ENCODE measurements around the gene MLH1.

Gene MLH1

GRCh38 chr3:36981006-36981405 is 12.3 kb upstream of the MLH1 start:
- DNase-seq = no peak

- DNase-seq = no peak
Observed at GRCh38 chr3:36988356-36988755, 5.0 kb upstream of the MLH1 start.

- DNase-seq = no peak
Observed at GRCh38 chr3:36989005-36989404, 4.3 kb upstream of the MLH1 start.

DNA sequence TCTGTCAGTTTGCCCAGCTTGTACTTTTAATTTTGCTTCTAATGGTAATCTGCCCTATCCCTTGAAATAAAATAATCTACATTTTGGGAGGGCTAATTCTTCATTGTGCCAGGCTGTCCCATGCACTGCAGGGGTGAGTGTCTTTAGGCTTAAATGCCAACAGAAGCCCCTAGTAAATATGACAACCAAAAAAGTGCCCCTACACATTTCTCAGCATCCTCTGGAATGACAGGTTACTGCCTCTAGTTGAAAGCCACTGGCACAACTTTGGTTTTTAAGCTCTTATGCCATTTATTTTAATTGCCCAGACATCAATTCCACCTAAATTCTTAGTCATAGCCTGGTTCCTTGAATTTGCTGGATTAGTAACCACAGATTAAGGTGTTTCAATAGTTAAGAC is 3.8 kb upstream of the MLH1 start:
- no peak for DNase-seq

- DNase-seq = no peak
Observed at GRCh38 chr3:36991147-36991546, 2.2 kb upstream of the MLH1 start.

- DNase-seq = no peak
Observed at GRCh38 chr3:36991923-36992805, 1.2 kb upstream of the MLH1 start.

GRCh38 chr3:36992806-36993325 is 452 bp upstream of the MLH1 start, which contains the start of gene EPM2AIP1:
Gene EPM2AIP1, minus strand, starts transcription at chr3:36993131. Its CDS starts 54 bp downstream, at chr3:36993077.
- no peak for DNase-seq

DNA sequence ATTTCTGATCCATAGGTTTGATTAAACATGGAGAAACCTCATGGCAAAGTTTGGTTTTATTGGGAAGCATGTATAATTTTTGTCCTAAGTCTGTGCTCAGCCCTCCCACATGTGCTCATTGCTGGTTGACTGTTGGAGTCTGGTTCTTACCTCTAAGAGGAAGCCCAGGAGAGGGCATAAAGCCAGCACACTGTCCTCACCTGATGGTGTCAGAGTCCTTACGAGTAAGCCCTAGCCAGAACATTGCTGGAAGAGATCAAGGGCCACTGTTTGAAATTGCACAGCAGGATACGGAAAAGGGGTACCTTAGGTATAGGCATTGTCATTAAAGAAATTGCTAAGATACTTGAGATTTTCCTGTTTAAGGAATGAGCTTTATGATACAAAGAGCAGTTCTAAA is 21.3 kb downstream of the MLH1 start:
- DNase-seq = no peak

GRCh38 chr3:37015642-37016041 is 22.3 kb downstream of the MLH1 start:
- DNase-seq = no peak

DNA sequence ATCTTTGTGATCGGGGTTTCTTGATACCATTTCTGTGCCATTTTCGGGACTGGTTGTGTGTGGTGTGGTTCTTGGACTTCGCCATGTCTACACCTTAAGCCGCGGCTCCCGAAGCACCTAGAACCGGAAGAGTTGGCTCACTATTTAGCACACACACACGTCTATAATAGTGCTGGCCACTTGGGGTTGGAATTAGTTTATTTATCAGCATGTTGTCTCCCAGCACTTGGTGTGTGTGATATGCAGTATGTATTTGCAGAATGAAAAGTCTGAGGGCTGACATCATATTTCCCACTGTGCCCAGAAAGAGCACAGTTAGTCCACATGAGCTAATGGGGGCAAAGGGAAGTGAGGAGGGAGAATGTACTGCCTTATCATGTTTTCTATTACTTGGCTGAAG is 23.6 kb downstream of the MLH1 start:
- DNase-seq = no peak

DNA sequence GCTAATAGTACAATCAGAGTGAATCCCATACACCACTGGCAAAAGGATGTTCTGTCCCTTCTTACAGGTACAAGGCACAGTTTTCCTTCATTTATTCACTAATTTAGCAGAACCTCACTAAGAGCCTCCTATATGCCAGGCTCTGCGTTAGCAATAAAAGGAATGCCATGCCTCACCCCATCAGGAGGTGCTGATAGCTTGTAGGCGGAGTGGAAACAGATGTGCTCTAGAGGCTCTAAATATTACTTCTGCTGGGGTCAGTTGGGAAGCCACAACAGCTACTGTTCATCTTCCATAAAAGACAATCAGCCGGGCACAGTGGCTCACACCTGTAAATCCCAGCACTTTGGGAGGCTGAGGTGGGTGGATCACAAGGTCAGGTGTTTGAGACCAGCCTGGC is 24.4 kb downstream of the MLH1 start:
- DNase-seq = no peak

DNA sequence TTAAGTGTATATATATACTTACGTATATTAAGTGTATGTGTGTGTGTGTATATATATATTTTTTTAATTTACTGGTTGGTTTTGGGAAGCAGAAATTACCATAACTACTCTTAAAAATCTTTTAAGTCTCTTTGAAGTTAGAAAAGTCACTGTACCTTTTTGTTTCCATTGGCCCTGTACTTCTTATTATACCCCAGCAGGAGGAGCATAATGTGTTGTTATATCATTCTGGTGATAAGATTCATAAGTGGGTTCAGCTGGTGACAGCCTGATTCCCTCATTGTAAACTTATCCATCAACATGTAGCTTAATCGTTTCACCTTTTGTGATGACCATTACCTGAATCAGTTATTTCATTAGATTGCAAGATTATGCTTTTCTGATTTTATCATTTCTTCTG is 30.8 kb downstream of the MLH1 start:
- DNase-seq = no peak

- DNase-seq = no peak
Observed at GRCh38 chr3:37024820-37025405, 31.6 kb downstream of the MLH1 start.

- DNase-seq = no peak
Observed at GRCh38 chr3:37025561-37026335, 32.4 kb downstream of the MLH1 start.

- no peak for DNase-seq
Observed at GRCh38 chr3:37026851-37027250, 33.5 kb downstream of the MLH1 start.

GRCh38 chr3:37028329-37028728 is 35.0 kb downstream of the MLH1 start:
- no peak for DNase-seq

GRCh38 chr3:37029111-37029510 is 35.8 kb downstream of the MLH1 start:
- no peak for DNase-seq

DNA sequence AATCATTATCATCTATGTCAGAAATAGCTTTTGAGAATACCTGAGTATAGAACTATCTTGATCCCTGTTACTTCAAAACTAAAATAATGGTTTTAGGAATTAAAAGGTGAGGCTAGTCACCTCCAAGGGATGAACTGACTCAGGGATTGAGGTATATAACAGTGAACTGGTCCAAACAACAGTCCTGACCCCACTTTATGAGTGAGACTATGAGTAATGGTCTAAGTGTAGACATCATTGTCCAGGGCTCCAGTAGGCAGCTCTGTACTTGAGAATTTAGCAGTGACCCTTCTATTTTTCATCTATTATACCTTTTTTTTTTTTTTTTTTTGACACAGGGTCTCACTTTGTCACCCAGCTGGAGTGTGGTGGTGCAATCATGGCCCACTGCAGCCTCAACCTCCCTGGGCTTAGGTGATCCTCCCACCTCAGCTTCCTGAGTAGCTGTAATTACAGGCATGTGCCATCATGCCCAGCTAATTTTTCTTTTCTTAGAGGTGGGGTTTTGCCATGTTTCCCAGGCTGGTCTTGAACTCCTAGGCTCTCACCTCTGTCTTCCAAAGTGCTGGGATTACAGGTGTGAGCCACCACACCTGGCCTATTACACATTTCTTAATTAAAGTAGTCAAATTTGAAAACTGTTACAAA is 36.3 kb downstream of the MLH1 start:
- no peak for DNase-seq

DNA sequence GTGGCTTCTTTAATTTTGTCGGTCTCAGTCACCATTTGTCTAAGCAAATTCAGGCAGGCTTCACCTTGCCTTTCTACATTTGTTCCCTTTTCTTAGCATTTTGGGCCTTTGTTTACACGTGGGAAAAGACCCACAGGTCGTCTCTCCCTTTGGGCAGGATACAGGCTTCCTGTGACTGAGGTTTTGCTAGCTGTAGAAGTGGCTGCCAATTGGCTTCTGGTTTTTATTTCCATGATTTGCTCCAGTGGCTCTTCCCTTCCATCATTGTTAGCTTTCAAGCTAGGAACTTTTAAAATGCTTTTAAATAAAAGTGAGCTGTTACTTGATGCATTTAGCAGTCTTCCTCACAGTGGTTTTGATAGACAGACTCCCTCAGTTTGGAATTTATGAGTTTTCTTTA is 37.3 kb downstream of the MLH1 start:
- no peak for DNase-seq

GRCh38 chr3:37031096-37031682 is 37.9 kb downstream of the MLH1 start:
- DNase-seq = no peak

GRCh38 chr3:37032961-37033360 is 39.6 kb downstream of the MLH1 start:
- no peak for DNase-seq

DNA sequence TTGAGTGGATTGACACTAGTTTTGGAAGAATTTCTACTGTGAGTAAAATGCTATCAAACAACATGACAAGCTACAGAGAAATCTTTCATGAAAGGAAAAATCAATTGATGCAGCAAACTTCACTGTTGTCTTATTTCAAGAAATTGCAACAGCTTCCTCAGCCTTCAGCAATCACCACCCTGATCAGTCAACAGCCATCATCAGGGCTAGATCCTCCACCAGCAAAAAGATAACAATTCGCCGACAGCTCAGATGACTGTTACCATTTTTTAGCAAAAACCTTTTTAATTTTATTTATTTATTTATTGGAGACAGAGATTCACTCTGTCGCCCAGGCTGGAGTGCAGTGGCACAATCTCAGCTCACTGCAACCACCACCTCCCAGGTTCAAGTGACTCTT is 44.0 kb downstream of the MLH1 start:
- no peak for DNase-seq
